AG10803 (cell line): ENCODE results near the gene MMP28.
A peak's percentile ranks its signal among the peaks of the same experiment; 100 is the strongest.

Experiments
- DNase-seq: peaks from one replicate; pipeline ENCODE4 v3.0.0; 2010; ENCODE audit warnings: low read depth
- H3K4me3 ChIP-seq: 2 replicates; pipeline ENCODE4 v1.5.1; 2011; ENCODE audit warnings: mild to moderate bottlenecking, low read length, control low read depth
- CTCF ChIP-seq: conservative IDR thresholded peaks from 2 replicates; pipeline ENCODE4 v1.5.1; 2011; ENCODE audit warnings: mild to moderate bottlenecking, low read length, control low read depth, inconsistent platforms

The MMP28 gene

GRCh38 chr17:35821308-35821707, 25.9 kb upstream of the MMP28 start:
- TF ChIP-seq CTCF: no peak
- DNase-seq: no peak
- no peak overlapping the region for H3K4me3 ChIP-seq

- TF ChIP-seq CTCF: no peak
Measured at GRCh38 chr17:35819455-35819854, 24.0 kb upstream of the MMP28 start.

GRCh38 chr17:35817196-35817595, 21.8 kb upstream of the MMP28 start:
- no peak for DNase-seq
- no peak overlapping the region for H3K4me3 ChIP-seq
- TF ChIP-seq CTCF: no peak

More at GRCh38 chr17:35819455-35819854, 24.0 kb upstream of the MMP28 start:
- DNase-seq: no peak
- no peak overlapping the region for H3K4me3 ChIP-seq

- no peak for DNase-seq
- no peak overlapping the region for H3K4me3 ChIP-seq
- TF ChIP-seq CTCF: no peak
Measured at GRCh38 chr17:35816723-35817122, 21.3 kb upstream of the MMP28 start.

GRCh38 chr17:35812456-35812855, 17.0 kb upstream of the MMP28 start:
- DNase-seq: no peak
- no peak for TF ChIP-seq CTCF
- H3K4me3 ChIP-seq: no peak overlapping the region

- no peak for TF ChIP-seq CTCF
- DNase-seq: no peak
- H3K4me3 ChIP-seq: no peak overlapping the region
Measured at GRCh38 chr17:35811759-35812158, 16.3 kb upstream of the MMP28 start.

- peak; percentile 23 for DNase-seq
- no peak for TF ChIP-seq CTCF
- H3K4me3 ChIP-seq: peak overlapping the region; percentile 94
Measured at GRCh38 chr17:35809855-35810461, 14.5 kb upstream of the MMP28 start.
